HG02970 (cell line): ENCODE measurements around the gene CAPZB.

Experiments
- ATAC-seq: cut with Tn5 transposase; IDR thresholded peaks from one replicate; pipeline ENCODE4 v1.9.1; 2021; ENCODE audit warnings: mild to moderate bottlenecking, moderate library complexity, moderate number of reproducible peaks; ENCODE audit not compliant: unreplicated experiment, low FRiP score

CAPZB gene

GRCh38 chr1:19372602-19373001, 112.7 kb downstream of the CAPZB start:
- ATAC-seq, result no peak

GRCh38 chr1:19372136-19372514, 113.2 kb downstream of the CAPZB start:
- no peak for ATAC-seq

GRCh38 chr1:19371226-19372135, 113.9 kb downstream of the CAPZB start:
- no peak for ATAC-seq

GRCh38 chr1:19370453-19371170, 114.7 kb downstream of the CAPZB start:
- ATAC-seq, result no peak

- ATAC-seq, result no peak
Observed at GRCh38 chr1:19369396-19370090, 115.8 kb downstream of the CAPZB start.

GRCh38 chr1:19368964-19369363, 116.4 kb downstream of the CAPZB start:
- no peak for ATAC-seq

- ATAC-seq, result no peak
Observed at GRCh38 chr1:19368050-19368449, 117.3 kb downstream of the CAPZB start.

- no peak for ATAC-seq
Observed at GRCh38 chr1:19367584-19368041, 117.7 kb downstream of the CAPZB start.

GRCh38 chr1:19366599-19367536, 118.5 kb downstream of the CAPZB start:
- no peak for ATAC-seq

- ATAC-seq, result no peak
Observed at GRCh38 chr1:19365721-19366120, 119.6 kb downstream of the CAPZB start.

- ATAC-seq, result no peak
Observed at GRCh38 chr1:19363536-19364152, 121.7 kb downstream of the CAPZB start.

GRCh38 chr1:19361611-19362147, 123.7 kb downstream of the CAPZB start:
- ATAC-seq, result no peak

- ATAC-seq, result no peak
Observed at GRCh38 chr1:19360843-19361610, 124.3 kb downstream of the CAPZB start.

GRCh38 chr1:19360432-19360831, 124.9 kb downstream of the CAPZB start:
- ATAC-seq, result no peak

- ATAC-seq, result no peak
Observed at GRCh38 chr1:19360016-19360415, 125.3 kb downstream of the CAPZB start.

- no peak for ATAC-seq
Observed at GRCh38 chr1:19359357-19359756, 126.0 kb downstream of the CAPZB start.

GRCh38 chr1:19358710-19359109, 126.6 kb downstream of the CAPZB start:
- no peak for ATAC-seq

- no peak for ATAC-seq
Observed at GRCh38 chr1:19357299-19357986, 127.9 kb downstream of the CAPZB start.
